K562 (cell line): ENCODE measurements around the gene CELSR3. TPM values are rescaled to one million over a fixed set of nuclear protein-coding genes. Genes with fewer than 3 reads are reported as not detected.
A peak's percentile ranks its signal among the peaks of the same experiment; 100 is the strongest.

ENCODE experiments used
- CTCF ChIP-seq, 3 experiments: IDR thresholded peaks in 2 of 3; conservative IDR thresholded peaks in 1 of 3; 2 replicates each; pipeline ENCODE4 v1.5.1; 2011 to 2012; ENCODE audit warnings: low read length in 3 of 3, mild to moderate bottlenecking in 3 of 3, control low read depth in 2 of 3, improper control_type of control experiment in 1 of 3, inconsistent platforms in 1 of 3, low read depth in 1 of 3, mixed read lengths in 1 of 3, moderate library complexity in 1 of 3; ENCODE audit not compliant: insufficient read depth in 2 of 3
- ELF1 ChIP-seq: fragments of 200-800 bp; sonication (Bioruptor generic); IDR thresholded peaks from 2 replicates; pipeline ENCODE4 v1.6.1; 2016; ENCODE audit warnings: missing genetic modification characterization, missing compliant biosample characterization
- HBP1 ChIP-seq: fragments of 450-650 bp; formaldehyde crosslinking; IDR thresholded peaks from 2 replicates; pipeline ENCODE4 v1.4.0; 2022; ENCODE audit warnings: missing genetic modification characterization
- MTA3 ChIP-seq: fragments of 450-650 bp; formaldehyde crosslinking; IDR thresholded peaks from 2 replicates; pipeline ENCODE4 v1.6.1; 2017; ENCODE audit warnings: mild to moderate bottlenecking, borderline replicate concordance
- POLR2B ChIP-seq: fragments of 450-650 bp; IDR thresholded peaks from 2 replicates; pipeline ENCODE4 v1.6.1; 2018; ENCODE audit warnings: low read depth; ENCODE audit not compliant: partially characterized antibody
- PRDM10 ChIP-seq: fragments of 450-650 bp; IDR thresholded peaks from 2 replicates; pipeline ENCODE4 v1.6.1; 2018; ENCODE audit not compliant: partially characterized antibody
- SIX5 ChIP-seq, 2 experiments: IDR thresholded peaks; 2 replicates each; pipeline ENCODE4 v1.6.1; 2011; ENCODE audit warnings: low read length in 2 of 2, borderline replicate concordance in 1 of 2, low read depth in 1 of 2, mild to moderate bottlenecking in 1 of 2, moderate library complexity in 1 of 2; ENCODE audit not compliant: insufficient read depth in 1 of 2
- SMAD4 ChIP-seq: fragments of 250-450 bp; sonication (Bioruptor Pico); conservative IDR thresholded peaks from 2 replicates; pipeline ENCODE4 v1.8.0; 2021; ENCODE audit warnings: inconsistent platforms, mild to moderate bottlenecking, moderate library complexity
- SOX6 ChIP-seq: fragments of 450-650 bp; IDR thresholded peaks from 2 replicates; pipeline ENCODE4 v1.6.1; 2014; ENCODE audit warnings: mild to moderate bottlenecking
- TFAM ChIP-seq: fragments of 250-450 bp; sonication (Bioruptor Pico); conservative IDR thresholded peaks from 2 replicates; pipeline ENCODE4 v1.5.0; 2021; ENCODE audit warnings: mild to moderate bottlenecking, moderate library complexity
- UBTF ChIP-seq, 2 experiments: IDR thresholded peaks; 2 replicates each; pipeline ENCODE4 v1.6.1; 2012; ENCODE audit warnings: improper control_type of control experiment in 2 of 2, low read depth in 2 of 2, low read length in 2 of 2, borderline replicate concordance in 1 of 2
- ZNF212 ChIP-seq: fragments of 450-650 bp; formaldehyde crosslinking; IDR thresholded peaks from 2 replicates; pipeline ENCODE4 v1.4.0; 2020; ENCODE audit warnings: mild to moderate bottlenecking
- ZNF778 ChIP-seq: fragments of 450-650 bp; formaldehyde crosslinking; IDR thresholded peaks from 2 replicates; pipeline ENCODE4 v1.4.0; 2020; ENCODE audit warnings: mild to moderate bottlenecking, moderate library complexity
- polyA plus RNA-seq, 8 experiments: library from polyadenylated mRNA; depleted of rRNA in 4 of 8; stranded (reverse) in 5 of 8; unstranded in 3 of 8; fragments of >200 nt; fragmentation: Nextera tagmentation in 2 of 8; fragmentation: Illumina TruSeq in 1 of 8; extraction: Ambion mirVana in 2 of 8; extraction: Trizol in 1 of 8; gene quantifications; 2 replicates each; pipeline versions ENCODE4 v1.2.1 to v1.2.3, GENCODE V29; 2011 to 2014; ENCODE audit warnings: inconsistent platforms in 1 of 8, missing spikeins in 1 of 8
- total RNA-seq, 7 experiments: library from RNA; depleted of rRNA in 6 of 7; stranded (reverse); fragments of >200 nt in 6 of 7; fragmentation: Illumina TruSeq in 2 of 7; extraction: Trizol in 2 of 7; gene quantifications; 2 replicates each; pipeline versions ENCODE4 v1.2.1 to v1.2.3, GENCODE V29; 2011 to 2021; ENCODE audit warnings: low replicate concordance in 1 of 7

Gene CELSR3
- total and polyA plus RNA-seq, 9 of the 15 experiments (the other 6 are each of a cell fraction or from before 2014, with no cell fraction given): 0.10 to 2.7 (median 0.76) TPM

DNA sequence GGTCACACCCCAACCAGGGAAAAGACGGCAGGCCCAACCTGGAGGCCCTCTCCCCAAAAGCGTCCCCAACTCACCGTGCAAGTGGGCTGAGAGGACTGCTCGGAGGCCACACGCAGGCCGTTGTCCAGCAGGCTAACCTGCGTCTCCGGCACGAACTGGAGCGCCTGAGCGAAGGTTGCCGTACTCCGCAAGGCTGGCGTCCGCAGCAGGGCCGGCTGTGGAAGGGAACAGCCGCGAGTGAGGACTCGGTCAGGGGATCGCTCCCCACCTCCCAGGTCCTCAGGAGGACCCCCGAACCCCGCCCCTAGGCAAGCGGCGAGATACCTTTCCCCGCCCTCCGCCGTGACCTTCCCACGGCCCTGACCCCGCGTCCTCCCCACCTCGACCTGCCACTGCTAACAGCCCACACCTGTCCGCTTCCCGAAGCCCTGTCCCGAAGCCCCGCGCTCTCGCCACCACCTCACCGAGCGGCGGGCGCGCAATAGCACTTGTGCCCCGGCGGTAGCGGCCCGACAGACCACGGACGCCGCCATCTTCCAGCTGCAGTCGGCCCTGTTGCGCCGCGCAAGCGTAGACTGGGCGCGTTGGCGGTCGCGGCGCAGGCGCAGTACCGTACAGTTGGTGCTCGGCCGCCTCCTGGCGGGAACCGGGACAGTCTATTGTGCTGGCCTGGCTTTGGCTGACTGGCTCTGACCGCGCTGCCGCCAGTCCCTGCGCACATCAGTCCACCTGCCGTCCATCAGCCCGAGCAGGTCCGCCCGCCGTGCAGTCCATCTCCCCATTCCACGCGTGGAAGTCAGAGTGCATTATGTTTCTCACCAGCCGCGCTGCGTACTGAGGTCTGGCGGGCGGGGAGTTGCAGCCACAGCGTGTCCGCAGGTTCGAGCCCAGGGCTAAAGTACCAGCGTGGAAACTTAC lies 53.3 kb downstream of the CELSR3 start, which contains the start of gene UQCRC1 (continued):
- TF ChIP-seq CTCF (IDR thresholded peaks at IDR 0.05 in 2 of 3, conservative IDR thresholded peaks at IDR 0.05 in 1 of 3; ENCODE audit: insufficient read depth in 2 of 3, low read depth in 1 of 3, low read length in 3 of 3): peak; percentile 62 to 73 (median 64)
- TF ChIP-seq SIX5 (IDR thresholded peaks at IDR 0.05; ENCODE audit: borderline replicate concordance in 1 of 2, insufficient read depth in 1 of 2, low read depth in 1 of 2, low read length in 2 of 2): peak in 1 of 2 experiments; percentile 27; a peak in 1 of 4 replicates
- TF ChIP-seq TFAM (CRISPR knock-in tag): no peak
- TF ChIP-seq MTA3: peak; percentile 57; the same call in 1 of the 2 replicates
- no peak for TF ChIP-seq ELF1 (tag)
- no peak for TF ChIP-seq ZNF778
- TF ChIP-seq HBP1 (CRISPR knock-in tag): 0 out of 2 replicates have a peak, but pooled peaks have one; percentile 44
- 0 out of 4 replicates have a peak, but pooled peaks of 1 of the 2 experiments have one; percentile 37 for TF ChIP-seq UBTF (IDR thresholded peaks at IDR 0.05; ENCODE audit: borderline replicate concordance in 1 of 2, low read depth in 2 of 2, low read length in 2 of 2)
- TF ChIP-seq ZNF212 (CRISPR knock-in tag): no peak
- peak; percentile 92 for TF ChIP-seq POLR2B
- TF ChIP-seq SOX6: 0 out of 2 replicates have a peak, but pooled peaks have one; percentile 19
- TF ChIP-seq SMAD4 (CRISPR knock-in tag): 0 out of 2 replicates have a peak, but pooled peaks have one; percentile 12
- peak; percentile 28 for TF ChIP-seq PRDM10
